MM.1S (cell line): Measurements from ENCODE around the gene EPYC.

Source experiments
- CTCF ChIP-seq: fragments of 300-600 bp; sonication (generic); IDR thresholded peaks from 2 replicates; pipeline ENCODE4 v1.5.1; 2016; ENCODE audit warnings: antibody characterized with exemption, low read length, mixed read lengths
- EZH2 ChIP-seq: fragments of 300-600 bp; sonication (generic); optimal IDR thresholded peaks from 2 replicates; pipeline ENCODE3; 2017; ENCODE audit warnings: low read depth, mild to moderate bottlenecking, antibody characterized with exemption, low read length, mixed read lengths
- EZH2phosphoT487 ChIP-seq: fragments of 300-600 bp; sonication (generic); IDR thresholded peaks from 2 replicates; pipeline ENCODE4 v1.6.1; 2018; ENCODE audit warnings: antibody characterized with exemption, low read length

GRCh38 chr12:91037276-91037675 lies 32.5 kb upstream of the EPYC start:
- TF ChIP-seq EZH2phosphoT487 (no peak), CTCF (no peak), EZH2 (no peak)
